HepG2 (cell line): ENCODE data around the gene ROMO1. TPM values are rescaled to one million over a fixed set of nuclear protein-coding genes. Genes with fewer than 3 reads are reported as not detected.

Experiments used
- BHLHE40 ChIP-seq: IDR thresholded peaks from 2 replicates; pipeline ENCODE4 v1.6.1; 2011; ENCODE audit warnings: low read length, improper control_type of control experiment
- BRCA1 ChIP-seq: sonication (generic); formaldehyde crosslinking; IDR thresholded peaks from 2 replicates; pipeline ENCODE4 v1.4.0; 2020; ENCODE audit warnings: missing genetic modification reagents
- CREM ChIP-seq, 2 experiments: sonication (generic) in 1 of 2; formaldehyde crosslinking in 1 of 2; IDR thresholded peaks; 2 replicates each; pipeline versions ENCODE4 v1.4.0 to v1.6.1; 2016 to 2020; ENCODE audit warnings: antibody characterized with exemption in 1 of 2, mild to moderate bottlenecking in 1 of 2, missing genetic modification reagents in 1 of 2
- DPF2 ChIP-seq: sonication (generic); formaldehyde crosslinking; IDR thresholded peaks from 2 replicates; pipeline ENCODE4 v1.4.0; 2020; ENCODE audit warnings: mild to moderate bottlenecking, low read depth, missing genetic modification reagents, borderline replicate concordance
- KLF11 ChIP-seq: IDR thresholded peaks from 2 replicates; pipeline ENCODE4 v1.6.1; 2016; ENCODE audit warnings: missing compliant biosample characterization
- POLR2A ChIP-seq, 2 experiments: IDR thresholded peaks; 2 replicates each; pipeline ENCODE4 v1.6.1; 2011; ENCODE audit warnings: low read depth in 2 of 2, low read length in 2 of 2, mild to moderate bottlenecking in 1 of 2, moderate library complexity in 1 of 2; ENCODE audit not compliant: insufficient read depth in 1 of 2
- SCMH1 ChIP-seq: sonication (generic); formaldehyde crosslinking; IDR thresholded peaks from 2 replicates; pipeline ENCODE4 v1.9.0; 2021; ENCODE audit warnings: missing genetic modification reagents, mild to moderate bottlenecking, borderline replicate concordance
- SSRP1 ChIP-seq: IDR thresholded peaks from 2 replicates; pipeline ENCODE4 v1.6.1; 2016; ENCODE audit warnings: control low read depth
- TMF1 ChIP-seq: sonication (generic); formaldehyde crosslinking; IDR thresholded peaks from 2 replicates; pipeline ENCODE4 v1.8.1; 2022; ENCODE audit warnings: low read depth, missing genetic modification reagents
- ZBTB39 ChIP-seq: sonication (generic); formaldehyde crosslinking; IDR thresholded peaks from 2 replicates; pipeline ENCODE4 v1.5.0; 2020; ENCODE audit warnings: missing genetic modification reagents
- ZNF430 ChIP-seq: sonication (generic); formaldehyde crosslinking; IDR thresholded peaks from 2 replicates; pipeline ENCODE4 v1.9.0; 2021; ENCODE audit warnings: mild to moderate bottlenecking, missing genetic modification reagents
- ZNF501 ChIP-seq: sonication (generic); formaldehyde crosslinking; IDR thresholded peaks from 2 replicates; pipeline ENCODE4 v1.5.1; 2020; ENCODE audit warnings: mild to moderate bottlenecking, moderate library complexity, missing genetic modification reagents
- ZNF549 ChIP-seq: sonication (generic); formaldehyde crosslinking; IDR thresholded peaks from 2 replicates; pipeline ENCODE4 v1.5.0; 2020; ENCODE audit warnings: missing genetic modification reagents
- ZNF607 ChIP-seq: sonication (generic); formaldehyde crosslinking; IDR thresholded peaks from 2 replicates; pipeline ENCODE4 v1.5.1; 2020; ENCODE audit warnings: missing genetic modification reagents, mild to moderate bottlenecking, borderline replicate concordance
- ZNF709 ChIP-seq: sonication (generic); formaldehyde crosslinking; IDR thresholded peaks from 2 replicates; pipeline ENCODE4 v1.5.0; 2020; ENCODE audit warnings: mild to moderate bottlenecking, missing genetic modification reagents
- ZNF782 ChIP-seq: sonication (generic); formaldehyde crosslinking; IDR thresholded peaks from 2 replicates; pipeline ENCODE4 v1.4.0; 2020; ENCODE audit warnings: missing genetic modification reagents, mild to moderate bottlenecking, borderline replicate concordance
- polyA plus RNA-seq, 8 experiments: library from polyadenylated mRNA; depleted of rRNA in 3 of 8; stranded (reverse) in 7 of 8; unstranded in 1 of 8; fragments of >200 nt; fragmentation: Illumina TruSeq in 4 of 8; extraction: Trizol in 4 of 8; gene quantifications; 2 replicates each; pipeline versions ENCODE4 v1.2.1 to v1.2.3, GENCODE V29; 2011 to 2016; ENCODE audit warnings: low read depth in 4 of 8, missing spikeins in 1 of 8, mixed read lengths in 1 of 8; ENCODE audit not compliant: insufficient read depth in 1 of 8
- total RNA-seq, 5 experiments: library from RNA; depleted of rRNA; stranded (reverse); fragments of >200 nt; fragmentation: Illumina TruSeq; extraction: Trizol; gene quantifications; 2 replicates each; pipeline ENCODE4 v1.2.3, GENCODE V29; 2016; ENCODE audit warnings: low read depth in 1 of 5
- TF ChIP-seq, protein P1 (sequence below): sonication (generic); formaldehyde crosslinking; IDR thresholded peaks from 2 replicates; pipeline ENCODE4 v1.5.1; 2020; ENCODE audit warnings: mild to moderate bottlenecking, missing genetic modification reagents, borderline replicate concordance
- TF ChIP-seq, protein P2 (sequence below): sonication (generic); formaldehyde crosslinking; IDR thresholded peaks from 2 replicates; pipeline ENCODE4 v1.5.0; 2020; ENCODE audit warnings: missing genetic modification reagents
- TF ChIP-seq, protein P3 (sequence below): IDR thresholded peaks from 2 replicates; pipeline ENCODE4 v1.6.1; 2016; ENCODE audit warnings: low read depth, borderline replicate concordance

Gene ROMO1
- total and polyA plus RNA-seq, 2 of the 13 experiments (the other 11 are each of a cell fraction or from before 2014, with no cell fraction given) = 636 to 755 TPM

GRCh38 chr20:35726842-35727711 is 27.9 kb downstream of the ROMO1 start (continued):
- TF ChIP-seq TMF1 (CRISPR knock-in tag) (no peak), SCMH1 (CRISPR knock-in tag) (no peak), BRCA1 (no peak), ZNF607 (CRISPR knock-in tag) (no peak), ZNF782 (CRISPR knock-in tag) (no peak), ZNF430 (no peak), ZNF709 (CRISPR knock-in tag) (no peak), POLR2A (IDR thresholded peaks at IDR 0.05; ENCODE audit: insufficient read depth in 1 of 2, low read depth in 2 of 2, low read length in 2 of 2) (peak in 1 of 2 experiments; percentile 52; a peak in 2 of 4 replicates), ZNF501 (CRISPR knock-in tag) (peak; percentile 38; the same call in 1 of the 2 replicates), BHLHE40 (no peak), SSRP1 (CRISPR knock-in tag) (no peak), KLF11 (CRISPR knock-in tag) (no peak), CREM (IDR thresholded peaks at IDR 0.05) (no peak), CREM (CRISPR knock-in tag; IDR thresholded peaks at IDR 0.05) (no peak), DPF2 (CRISPR knock-in tag) (no peak), ZNF549 (no peak), ZBTB39 (no peak)
- TF ChIP-seq, protein P1, sequence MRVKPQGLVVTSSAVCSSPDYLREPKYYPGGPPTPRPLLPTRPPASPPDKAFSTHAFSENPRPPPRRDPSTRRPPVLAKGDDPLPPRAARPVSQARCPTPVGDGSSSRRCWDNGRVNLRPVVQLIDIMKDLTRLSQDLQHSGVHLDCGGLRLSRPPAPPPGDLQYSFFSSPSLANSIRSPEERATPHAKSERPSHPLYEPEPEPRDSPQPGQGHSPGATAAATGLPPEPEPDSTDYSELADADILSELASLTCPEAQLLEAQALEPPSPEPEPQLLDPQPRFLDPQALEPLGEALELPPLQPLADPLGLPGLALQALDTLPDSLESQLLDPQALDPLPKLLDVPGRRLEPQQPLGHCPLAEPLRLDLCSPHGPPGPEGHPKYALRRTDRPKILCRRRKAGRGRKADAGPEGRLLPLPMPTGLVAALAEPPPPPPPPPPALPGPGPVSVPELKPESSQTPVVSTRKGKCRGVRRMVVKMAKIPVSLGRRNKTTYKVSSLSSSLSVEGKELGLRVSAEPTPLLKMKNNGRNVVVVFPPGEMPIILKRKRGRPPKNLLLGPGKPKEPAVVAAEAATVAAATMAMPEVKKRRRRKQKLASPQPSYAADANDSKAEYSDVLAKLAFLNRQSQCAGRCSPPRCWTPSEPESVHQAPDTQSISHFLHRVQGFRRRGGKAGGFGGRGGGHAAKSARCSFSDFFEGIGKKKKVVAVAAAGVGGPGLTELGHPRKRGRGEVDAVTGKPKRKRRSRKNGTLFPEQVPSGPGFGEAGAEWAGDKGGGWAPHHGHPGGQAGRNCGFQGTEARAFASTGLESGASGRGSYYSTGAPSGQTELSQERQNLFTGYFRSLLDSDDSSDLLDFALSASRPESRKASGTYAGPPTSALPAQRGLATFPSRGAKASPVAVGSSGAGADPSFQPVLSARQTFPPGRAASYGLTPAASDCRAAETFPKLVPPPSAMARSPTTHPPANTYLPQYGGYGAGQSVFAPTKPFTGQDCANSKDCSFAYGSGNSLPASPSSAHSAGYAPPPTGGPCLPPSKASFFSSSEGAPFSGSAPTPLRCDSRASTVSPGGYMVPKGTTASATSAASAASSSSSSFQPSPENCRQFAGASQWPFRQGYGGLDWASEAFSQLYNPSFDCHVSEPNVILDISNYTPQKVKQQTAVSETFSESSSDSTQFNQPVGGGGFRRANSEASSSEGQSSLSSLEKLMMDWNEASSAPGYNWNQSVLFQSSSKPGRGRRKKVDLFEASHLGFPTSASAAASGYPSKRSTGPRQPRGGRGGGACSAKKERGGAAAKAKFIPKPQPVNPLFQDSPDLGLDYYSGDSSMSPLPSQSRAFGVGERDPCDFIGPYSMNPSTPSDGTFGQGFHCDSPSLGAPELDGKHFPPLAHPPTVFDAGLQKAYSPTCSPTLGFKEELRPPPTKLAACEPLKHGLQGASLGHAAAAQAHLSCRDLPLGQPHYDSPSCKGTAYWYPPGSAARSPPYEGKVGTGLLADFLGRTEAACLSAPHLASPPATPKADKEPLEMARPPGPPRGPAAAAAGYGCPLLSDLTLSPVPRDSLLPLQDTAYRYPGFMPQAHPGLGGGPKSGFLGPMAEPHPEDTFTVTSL (CRISPR knock-in tag) = no peak
- TF ChIP-seq, protein P2, sequence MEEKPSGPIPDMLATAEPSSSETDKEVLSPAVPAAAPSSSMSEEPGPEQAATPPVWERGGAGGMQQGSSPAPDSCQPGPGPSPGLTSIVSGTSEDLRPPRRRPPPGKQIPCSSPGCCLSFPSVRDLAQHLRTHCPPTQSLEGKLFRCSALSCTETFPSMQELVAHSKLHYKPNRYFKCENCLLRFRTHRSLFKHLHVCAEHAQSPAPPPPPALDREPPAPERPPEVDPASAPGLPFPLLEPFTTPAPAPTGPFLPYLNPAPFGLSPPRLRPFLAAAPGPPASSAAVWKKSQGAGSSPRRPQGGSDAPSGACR (CRISPR knock-in tag) = no peak
- TF ChIP-seq, protein P3, sequence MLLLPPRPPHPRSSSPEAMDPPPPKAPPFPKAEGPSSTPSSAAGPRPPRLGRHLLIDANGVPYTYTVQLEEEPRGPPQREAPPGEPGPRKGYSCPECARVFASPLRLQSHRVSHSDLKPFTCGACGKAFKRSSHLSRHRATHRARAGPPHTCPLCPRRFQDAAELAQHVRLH (CRISPR knock-in tag) = 0 out of 2 replicates have a peak, but pooled peaks have one; percentile 21
